KOPT-K1 (cell line): ENCODE data around the gene SLC25A48.

Experiments used
- H3K27ac ChIP-seq: fragments of 200-600 bp; sonication (generic); 2 replicates; pipeline ENCODE4 v1.5.1; 2016; ENCODE audit warnings: antibody characterized with exemption, mild to moderate bottlenecking, low read depth, low read length; ENCODE audit not compliant: poor library complexity, severe bottlenecking
- H3K36me3 ChIP-seq: fragments of 200-600 bp; sonication (generic); 2 replicates; pipeline ENCODE4 v1.5.1; 2017; ENCODE audit warnings: antibody characterized with exemption, mild to moderate bottlenecking, low read length, moderate library complexity; ENCODE audit not compliant: insufficient read depth
- H3K9me3 ChIP-seq: fragments of 200-600 bp; sonication (generic); 2 replicates; pipeline ENCODE4 v1.5.1; 2017; ENCODE audit warnings: antibody characterized with exemption, low read length, mild to moderate bottlenecking; ENCODE audit not compliant: insufficient read depth, poor library complexity, severe bottlenecking

SLC25A48 gene

DNA sequence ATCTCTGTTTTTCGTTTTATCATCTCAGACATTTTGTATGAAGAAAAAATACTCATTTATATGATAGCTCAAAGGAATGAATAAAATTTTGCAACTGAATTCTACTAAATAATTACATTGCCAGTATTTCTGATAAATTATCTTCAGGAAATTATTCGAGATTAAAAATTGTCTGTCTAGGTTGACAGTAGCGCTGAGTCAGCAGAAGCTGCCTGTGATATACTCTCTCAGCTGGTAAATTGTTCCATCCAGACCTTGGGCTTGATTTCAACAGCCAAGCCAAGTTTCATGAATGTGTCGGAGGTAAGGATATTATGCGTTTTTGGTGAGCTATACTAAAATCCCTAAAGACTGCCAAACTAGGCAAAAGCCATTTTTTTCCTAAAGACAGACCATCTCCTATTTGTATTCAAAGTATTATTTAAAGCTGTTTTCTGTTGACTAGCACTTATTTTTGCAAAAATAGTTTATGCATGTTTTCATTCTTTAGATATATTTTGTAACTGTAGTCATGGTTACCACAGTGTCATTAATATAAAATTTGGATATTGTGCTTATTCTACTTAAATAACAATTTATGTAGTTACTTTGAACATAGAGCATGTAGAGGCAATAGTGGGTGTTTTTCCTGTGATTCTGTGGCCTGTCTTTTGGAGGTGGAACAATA, 102.9 kb downstream of the SLC25A48 start:
- Histone ChIP-seq H3K27ac (no peak overlapping the region), H3K36me3 (no peaks in the 10 kb centered on the region), H3K9me3 (no peaks in the 10 kb centered on the region)
